Endodermal cell (in vitro differentiated cells): Measurements from ENCODE around the gene CNTNAP5. TPM values are rescaled to one million over a fixed set of nuclear protein-coding genes. Genes with fewer than 3 reads are reported as not detected.

Experiments
- DNase-seq: peaks from one replicate; pipeline ENCODE4 v3.0.0-alpha.2; 2017
- H3K27ac ChIP-seq: 2 replicates; pipeline ENCODE4 v1.5.1; 2013; ENCODE audit warnings: mild to moderate bottlenecking, low read depth, low read length, moderate library complexity
- H3K27me3 ChIP-seq: 2 replicates; pipeline ENCODE4 v1.6.1; 2013; ENCODE audit warnings: mild to moderate bottlenecking, low read length, moderate library complexity; ENCODE audit not compliant: insufficient read depth, control insufficient read depth, poor library complexity, severe bottlenecking
- H3K36me3 ChIP-seq: 2 replicates; pipeline ENCODE4 v1.7.0; 2013; ENCODE audit warnings: mild to moderate bottlenecking, low read length, moderate library complexity; ENCODE audit not compliant: control insufficient read depth, insufficient read depth
- H3K4me1 ChIP-seq: one replicate; pipeline ENCODE4 v1.7.0; 2013; ENCODE audit warnings: low read length; ENCODE audit not compliant: control insufficient read depth, insufficient read depth
- H3K4me3 ChIP-seq: 2 replicates; pipeline ENCODE4 v1.5.1; 2013; ENCODE audit warnings: mild to moderate bottlenecking, low read length, moderate library complexity
- H3K9ac ChIP-seq: 2 replicates; pipeline ENCODE4 v1.6.1; 2013; ENCODE audit warnings: mild to moderate bottlenecking, low read length, moderate library complexity; ENCODE audit not compliant: poor library complexity, severe bottlenecking; ENCODE audit errors: extremely low read depth
- H3K9me3 ChIP-seq: 2 replicates; pipeline ENCODE4 v1.6.1; 2013; ENCODE audit warnings: mild to moderate bottlenecking, low read length, moderate library complexity; ENCODE audit not compliant: control insufficient read depth
- H3K27ac Mint-ChIP-seq: 2 replicates; pipeline ENCODE4 v1.8.0; 2020; ENCODE audit warnings: mixed read lengths
- H3K27me3 Mint-ChIP-seq: 2 replicates; pipeline ENCODE4 v1.8.0; 2021; ENCODE audit warnings: mild to moderate bottlenecking, mixed read lengths; ENCODE audit not compliant: insufficient read depth
- H3K36me3 Mint-ChIP-seq: 2 replicates; pipeline ENCODE4 v1.8.0; 2020; ENCODE audit warnings: low read depth, mixed read lengths
- H3K4me1 Mint-ChIP-seq: 2 replicates; pipeline ENCODE4 v1.8.0; 2020; ENCODE audit warnings: mixed read lengths
- H3K4me3 Mint-ChIP-seq: 2 replicates; pipeline ENCODE4 v1.8.0; 2020; ENCODE audit warnings: mild to moderate bottlenecking, moderate library complexity, mixed read lengths
- H3K9me3 Mint-ChIP-seq: 2 replicates; pipeline ENCODE4 v1.8.0; 2020; ENCODE audit warnings: mild to moderate bottlenecking, mixed read lengths
- WGBS, 2 experiments: methylation state at CpG; one replicate each; pipeline versions ENCODE4 v1.1.5 to v1.1.7; 2013; ENCODE audit warnings: missing lambda C conversion rate in 2 of 2, mixed read lengths in 1 of 2; ENCODE audit not compliant: insufficient coverage in 1 of 2, insufficient read length in 1 of 2; 5-methylcytosine and 5-hydroxymethylcytosine counted together
- total RNA-seq, 2 donors: library from RNA; stranded (reverse); fragmentation: NEBNext Ultra II Directional in 1 of 2; extraction: Animal tissue kit (Norgen Biotek cat#: 25700) in 1 of 2; gene quantifications; 2 replicates in 1 of 2; 3 replicates in 1 of 2; pipeline ENCODE4 v1.2.1, GENCODE V29; 2021
- TF ChIP-seq, protein P1 (sequence below): fragments of 200-600 bp; sonication (generic); conservative IDR thresholded peaks from 2 replicates; pipeline ENCODE4 v1.5.0; 2021; ENCODE audit warnings: antibody characterized with exemption, mild to moderate bottlenecking

The CNTNAP5 gene
- total RNA-seq, 2 donors from 2014 or later: 0.70 to 4.4 TPM

DNA sequence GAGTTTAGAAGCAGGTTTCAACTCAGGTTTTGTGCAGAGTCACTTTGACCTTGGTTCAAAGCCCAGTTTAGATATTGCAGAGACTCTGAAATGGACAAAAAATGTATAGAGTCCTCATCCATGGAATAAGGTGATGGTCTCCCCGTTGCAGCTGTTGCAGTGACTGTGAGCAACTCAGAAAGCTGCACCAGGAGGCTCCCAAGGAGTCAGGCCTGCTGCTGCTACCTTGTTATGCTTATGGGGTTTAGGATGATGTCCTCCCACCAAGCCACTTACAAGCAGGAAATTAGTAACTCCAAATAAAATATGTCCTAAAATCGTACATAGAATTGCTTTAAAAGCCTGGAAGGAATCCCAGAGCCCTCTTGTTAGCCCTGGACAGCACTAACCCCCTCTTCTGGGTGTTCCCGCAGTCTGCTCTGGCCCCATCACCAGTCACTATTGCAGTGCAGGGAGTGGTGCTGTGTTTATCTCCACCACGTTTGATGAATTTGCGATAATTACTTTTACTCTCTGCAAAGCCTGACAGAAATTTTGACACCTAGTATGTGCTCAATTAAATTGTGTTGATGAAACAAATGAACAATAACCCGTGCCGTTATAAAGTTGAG, 189.0 kb downstream of the CNTNAP5 start:
- H3K9ac ChIP-seq: no peak overlapping the region
- H3K27ac ChIP-seq: no peak overlapping the region
- peak; percentile 54 for DNase-seq
- Mint-ChIP-seq H3K36me3 (no peaks in the 10 kb centered on the region), H3K4me3 (no peak overlapping the region), H3K4me1 (peaks cover 10% of the 10 kb centered on the region), H3K27me3 (no peaks in the 10 kb centered on the region), H3K27ac (no peak overlapping the region), H3K9me3 (no peaks in the 10 kb centered on the region)
- no peaks in the 10 kb centered on the region for H3K4me1 ChIP-seq
- TF ChIP-seq, protein P1, sequence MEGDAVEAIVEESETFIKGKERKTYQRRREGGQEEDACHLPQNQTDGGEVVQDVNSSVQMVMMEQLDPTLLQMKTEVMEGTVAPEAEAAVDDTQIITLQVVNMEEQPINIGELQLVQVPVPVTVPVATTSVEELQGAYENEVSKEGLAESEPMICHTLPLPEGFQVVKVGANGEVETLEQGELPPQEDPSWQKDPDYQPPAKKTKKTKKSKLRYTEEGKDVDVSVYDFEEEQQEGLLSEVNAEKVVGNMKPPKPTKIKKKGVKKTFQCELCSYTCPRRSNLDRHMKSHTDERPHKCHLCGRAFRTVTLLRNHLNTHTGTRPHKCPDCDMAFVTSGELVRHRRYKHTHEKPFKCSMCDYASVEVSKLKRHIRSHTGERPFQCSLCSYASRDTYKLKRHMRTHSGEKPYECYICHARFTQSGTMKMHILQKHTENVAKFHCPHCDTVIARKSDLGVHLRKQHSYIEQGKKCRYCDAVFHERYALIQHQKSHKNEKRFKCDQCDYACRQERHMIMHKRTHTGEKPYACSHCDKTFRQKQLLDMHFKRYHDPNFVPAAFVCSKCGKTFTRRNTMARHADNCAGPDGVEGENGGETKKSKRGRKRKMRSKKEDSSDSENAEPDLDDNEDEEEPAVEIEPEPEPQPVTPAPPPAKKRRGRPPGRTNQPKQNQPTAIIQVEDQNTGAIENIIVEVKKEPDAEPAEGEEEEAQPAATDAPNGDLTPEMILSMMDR: no peak
- WGBS, 2 experiments: 71 to 94% methylated on average over 2 to 7 of the region's 7 CpGs
- H3K27me3 ChIP-seq: no peaks in the 10 kb centered on the region
- H3K36me3 ChIP-seq: no peaks in the 10 kb centered on the region
- no peaks in the 10 kb centered on the region for H3K9me3 ChIP-seq
- H3K4me3 ChIP-seq: no peak overlapping the region

DNA sequence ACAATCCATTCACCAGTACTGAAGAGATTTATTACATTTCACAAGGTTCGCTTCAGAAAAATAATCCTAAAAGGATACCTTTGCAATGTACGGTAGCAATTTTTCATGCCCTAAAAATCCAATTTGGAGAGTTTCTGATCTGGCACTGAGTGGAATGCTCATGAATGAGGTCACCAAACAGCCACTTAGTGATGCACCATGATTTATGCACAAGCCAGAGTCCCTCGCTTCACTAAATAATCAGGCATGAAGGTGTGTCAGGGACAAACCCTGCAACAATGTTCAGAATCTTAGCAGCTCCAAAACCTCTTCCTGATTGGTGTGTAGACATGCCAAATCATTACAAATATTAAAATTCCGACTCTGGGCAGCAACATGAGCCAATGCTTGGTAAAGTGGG, 221.1 kb downstream of the CNTNAP5 start:
- H3K4me1 Mint-ChIP-seq: peaks cover 34% of the 10 kb centered on the region
- no peak overlapping the region for H3K4me3 Mint-ChIP-seq
- TF ChIP-seq, protein P1: no peak
- H3K27me3 Mint-ChIP-seq: no peaks in the 10 kb centered on the region
- no peaks in the 10 kb centered on the region for H3K9me3 Mint-ChIP-seq
- H3K27ac ChIP-seq: no peak overlapping the region
- H3K9me3 ChIP-seq: no peaks in the 10 kb centered on the region
- WGBS, 2 experiments: 94 to 96% methylated on average over 4 of the region's 4 CpGs
- no peak overlapping the region for H3K9ac ChIP-seq
- H3K27me3 ChIP-seq: no peaks in the 10 kb centered on the region
- H3K27ac Mint-ChIP-seq: no peak overlapping the region
- DNase-seq: no peak
- no peaks in the 10 kb centered on the region for H3K36me3 Mint-ChIP-seq
- H3K4me3 ChIP-seq: no peak overlapping the region
- no peaks in the 10 kb centered on the region for H3K36me3 ChIP-seq
- H3K4me1 ChIP-seq: peaks cover 11% of the 10 kb centered on the region

DNA sequence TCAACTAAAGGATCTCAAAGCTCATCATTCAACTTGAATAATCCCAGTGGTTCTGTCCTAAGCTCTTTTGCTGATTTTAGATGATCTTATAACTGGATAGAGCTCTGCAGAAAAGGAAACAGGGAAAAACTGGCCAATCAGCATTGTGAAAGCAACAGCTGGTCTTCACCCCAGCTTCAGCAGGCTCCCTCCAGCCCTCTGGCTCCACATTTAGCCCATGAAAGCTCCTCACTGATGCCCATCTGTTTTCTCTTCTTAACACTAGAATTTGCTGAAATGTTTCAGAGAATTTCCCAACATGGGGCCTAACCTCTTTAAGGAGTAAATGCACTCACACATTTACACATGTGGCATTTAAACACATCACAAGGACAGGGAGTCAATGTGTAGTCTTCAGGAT, 223.3 kb downstream of the CNTNAP5 start:
- H3K4me1 ChIP-seq: peaks cover 13% of the 10 kb centered on the region
- H3K27me3 Mint-ChIP-seq: no peaks in the 10 kb centered on the region
- TF ChIP-seq, protein P1: no peak
- no peaks in the 10 kb centered on the region for H3K9me3 ChIP-seq
- H3K4me3 Mint-ChIP-seq: no peak overlapping the region
- H3K27ac Mint-ChIP-seq: no peak overlapping the region
- H3K27me3 ChIP-seq: no peaks in the 10 kb centered on the region
- no peak overlapping the region for H3K4me3 ChIP-seq
- H3K9ac ChIP-seq: no peak overlapping the region
- H3K36me3 ChIP-seq: no peaks in the 10 kb centered on the region
- H3K4me1 Mint-ChIP-seq: peaks cover 46% of the 10 kb centered on the region
- DNase-seq: no peak
- H3K27ac ChIP-seq: no peak overlapping the region
- no peaks in the 10 kb centered on the region for H3K36me3 Mint-ChIP-seq
- no peaks in the 10 kb centered on the region for H3K9me3 Mint-ChIP-seq
